Esophagus squamous epithelium (tissue), 4 donors: ENCODE results near the gene TXNDC2.

Experiments used
- POLR2A ChIP-seq, 4 donors: fragments of 450-650 bp; IDR thresholded peaks; one replicate each; pipeline ENCODE4 v1.6.1; 2017; ENCODE audit warnings: antibody characterized with exemption in 4 of 4, mild to moderate bottlenecking in 4 of 4, moderate library complexity in 3 of 4
- TF ChIP-seq, protein P1 (sequence below), 6 experiments: fragments of 450-650 bp in 4 of 6; fragments of 200-600 bp in 2 of 6; sonication (generic) in 2 of 6; IDR thresholded peaks; one replicate each; pipeline ENCODE4 v1.5.1; 2016 to 2019; ENCODE audit warnings: antibody characterized with exemption in 6 of 6, mild to moderate bottlenecking in 4 of 6, moderate library complexity in 4 of 6

DNA sequence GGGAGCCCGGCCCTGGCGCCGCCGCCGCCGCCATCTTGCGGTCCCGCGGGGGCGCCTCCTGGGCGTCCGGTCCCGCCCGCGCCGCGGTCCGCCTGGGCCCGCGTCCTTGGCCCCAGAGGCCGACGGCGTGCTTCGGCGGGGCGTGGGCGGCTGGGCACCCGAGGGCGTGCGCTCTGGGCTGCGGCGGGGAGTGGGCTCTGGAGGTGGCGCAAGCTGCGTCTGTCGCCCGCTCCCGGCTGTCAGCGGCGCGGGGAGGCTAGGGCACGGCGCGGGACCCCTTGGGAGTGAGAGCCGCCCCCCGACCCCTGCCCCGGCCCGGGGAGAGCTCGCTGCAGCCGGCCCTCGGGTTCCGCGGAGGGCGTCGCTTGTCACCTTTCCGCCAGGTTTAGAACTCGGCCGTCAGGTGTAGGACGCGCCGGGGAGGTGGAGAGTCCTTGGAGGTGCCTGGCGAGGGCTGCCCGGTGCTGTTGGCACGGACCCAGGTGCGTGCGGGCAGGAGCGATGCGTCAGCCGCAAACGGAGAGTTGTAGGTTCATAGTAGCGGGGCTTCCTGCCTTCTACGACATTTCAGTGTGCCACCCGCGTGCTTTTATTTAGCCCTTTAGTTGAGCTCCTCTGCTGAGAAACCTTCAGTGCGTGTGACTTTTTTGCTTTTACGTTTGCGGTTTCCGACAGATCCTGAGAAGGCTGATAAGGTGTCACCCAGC lies 29.0 kb downstream of the TXNDC2 start:
- TF ChIP-seq, protein P1, sequence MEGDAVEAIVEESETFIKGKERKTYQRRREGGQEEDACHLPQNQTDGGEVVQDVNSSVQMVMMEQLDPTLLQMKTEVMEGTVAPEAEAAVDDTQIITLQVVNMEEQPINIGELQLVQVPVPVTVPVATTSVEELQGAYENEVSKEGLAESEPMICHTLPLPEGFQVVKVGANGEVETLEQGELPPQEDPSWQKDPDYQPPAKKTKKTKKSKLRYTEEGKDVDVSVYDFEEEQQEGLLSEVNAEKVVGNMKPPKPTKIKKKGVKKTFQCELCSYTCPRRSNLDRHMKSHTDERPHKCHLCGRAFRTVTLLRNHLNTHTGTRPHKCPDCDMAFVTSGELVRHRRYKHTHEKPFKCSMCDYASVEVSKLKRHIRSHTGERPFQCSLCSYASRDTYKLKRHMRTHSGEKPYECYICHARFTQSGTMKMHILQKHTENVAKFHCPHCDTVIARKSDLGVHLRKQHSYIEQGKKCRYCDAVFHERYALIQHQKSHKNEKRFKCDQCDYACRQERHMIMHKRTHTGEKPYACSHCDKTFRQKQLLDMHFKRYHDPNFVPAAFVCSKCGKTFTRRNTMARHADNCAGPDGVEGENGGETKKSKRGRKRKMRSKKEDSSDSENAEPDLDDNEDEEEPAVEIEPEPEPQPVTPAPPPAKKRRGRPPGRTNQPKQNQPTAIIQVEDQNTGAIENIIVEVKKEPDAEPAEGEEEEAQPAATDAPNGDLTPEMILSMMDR (IDR thresholded peaks at IDR 0.05): no peak
- TF ChIP-seq POLR2A (IDR thresholded peaks at IDR 0.05): peak in 1 of 4 donors; percentile 47
